Uterus (tissue), 4 donors: ENCODE results near the gene A2M. TPM values are rescaled to one million over a fixed set of nuclear protein-coding genes. Genes with fewer than 3 reads are reported as not detected.
A peak's percentile ranks its signal among the peaks of the same experiment; 100 is the strongest.

Source experiments
- DNase-seq, 2 donors: peaks; one replicate each; pipeline ENCODE4 v3.0.0-alpha.2; 2019 to 2020
- H3K27ac ChIP-seq, 2 donors: fragments of 200-600 bp; sonication (generic); 1 replicate in 1 of 2; 2 replicates in 1 of 2; pipeline ENCODE4 v1.5.1; 2016 to 2018
- H3K27me3 ChIP-seq, 2 donors: fragments of 200-600 bp; sonication (generic); one replicate each; pipeline ENCODE4 v1.5.1; 2018 to 2019; ENCODE audit warnings: control low read depth in 1 of 2
- H3K36me3 ChIP-seq, 2 donors: fragments of 200-600 bp; sonication (generic); one replicate each; pipeline ENCODE4 v1.5.1; 2019; ENCODE audit warnings: control low read depth in 1 of 2
- H3K4me1 ChIP-seq, 2 donors: fragments of 200-600 bp; sonication (generic); one replicate each; pipeline ENCODE4 v1.5.1; 2018 to 2019; ENCODE audit warnings: control low read depth in 1 of 2
- H3K4me3 ChIP-seq, 2 donors: fragments of 200-600 bp; sonication (generic); 1 replicate in 1 of 2; 2 replicates in 1 of 2; pipeline ENCODE4 v1.5.1; 2018 to 2019; ENCODE audit warnings: mild to moderate bottlenecking in 1 of 2
- H3K9me3 ChIP-seq, 2 donors: fragments of 200-600 bp; sonication (generic); one replicate each; pipeline ENCODE4 v1.5.1; 2019; ENCODE audit warnings: control low read depth in 1 of 2
- POLR2A ChIP-seq, 2 donors: fragments of 450-650 bp; IDR thresholded peaks; one replicate each; pipeline ENCODE4 v1.6.1; 2016; ENCODE audit warnings: antibody characterized with exemption in 2 of 2, mild to moderate bottlenecking in 1 of 2, moderate library complexity in 1 of 2
- intact Hi-C: fragments of 100-400 bp; cut with DNase I; formaldehyde crosslinking; loops from one replicate; pipeline ENCODE4 v1.15.1; 2023; ENCODE audit warnings: low total_unique reads
- total RNA-seq, 4 donors: library from RNA; depleted of rRNA in 3 of 4; stranded (reverse); fragments of >200 nt in 3 of 4; gene quantifications; one replicate each; pipeline versions ENCODE4 v1.1.0 to v1.2.4, GENCODE V29; 2014 to 2023
- TF ChIP-seq, protein P1 (sequence below), 4 experiments: fragments of 200-600 bp in 2 of 4; fragments of 450-650 bp in 2 of 4; sonication (generic) in 2 of 4; IDR thresholded peaks; one replicate each; pipeline ENCODE4 v1.5.1; 2016 to 2019; ENCODE audit warnings: antibody characterized with exemption in 4 of 4, mild to moderate bottlenecking in 2 of 4, moderate library complexity in 1 of 4
- donor health status: DM: yes; HTN: yes; CAD: no.

The A2M gene
- total RNA-seq, 4 donors from 2014 or later: 305 to 1,063 (median 353) TPM

DNA sequence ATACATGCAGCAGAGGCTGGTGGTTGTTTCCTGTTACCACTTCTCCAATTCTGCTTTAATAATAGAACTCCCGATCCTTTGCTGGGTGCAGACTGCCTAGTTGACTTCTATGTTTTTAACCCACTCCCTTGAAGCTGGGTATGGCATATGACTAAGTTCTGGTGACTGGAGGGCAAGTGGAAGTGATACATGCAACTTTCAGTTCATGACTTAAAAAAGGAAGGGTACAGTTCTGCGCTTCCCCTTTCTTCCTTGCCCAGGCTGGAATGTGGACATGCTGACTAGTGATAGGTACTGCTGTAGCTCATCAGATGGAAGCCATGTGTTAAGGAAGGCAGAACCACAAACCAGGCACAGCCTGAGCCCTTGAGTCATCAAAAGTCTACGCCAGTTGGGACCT, 2.4 kb upstream of the A2M start:
- no peaks in the 10 kb centered on the region for H3K27me3 ChIP-seq
- intact Hi-C loops: no loop called here
- H3K4me1 ChIP-seq: peaks cover 0 to 7% of the 10 kb centered on the region in 2 donors
- no peaks in the 10 kb centered on the region for H3K36me3 ChIP-seq
- H3K27ac ChIP-seq: peak overlapping the region; percentile 87 to 94
- DNase-seq: no peak
- TF ChIP-seq, protein P1, sequence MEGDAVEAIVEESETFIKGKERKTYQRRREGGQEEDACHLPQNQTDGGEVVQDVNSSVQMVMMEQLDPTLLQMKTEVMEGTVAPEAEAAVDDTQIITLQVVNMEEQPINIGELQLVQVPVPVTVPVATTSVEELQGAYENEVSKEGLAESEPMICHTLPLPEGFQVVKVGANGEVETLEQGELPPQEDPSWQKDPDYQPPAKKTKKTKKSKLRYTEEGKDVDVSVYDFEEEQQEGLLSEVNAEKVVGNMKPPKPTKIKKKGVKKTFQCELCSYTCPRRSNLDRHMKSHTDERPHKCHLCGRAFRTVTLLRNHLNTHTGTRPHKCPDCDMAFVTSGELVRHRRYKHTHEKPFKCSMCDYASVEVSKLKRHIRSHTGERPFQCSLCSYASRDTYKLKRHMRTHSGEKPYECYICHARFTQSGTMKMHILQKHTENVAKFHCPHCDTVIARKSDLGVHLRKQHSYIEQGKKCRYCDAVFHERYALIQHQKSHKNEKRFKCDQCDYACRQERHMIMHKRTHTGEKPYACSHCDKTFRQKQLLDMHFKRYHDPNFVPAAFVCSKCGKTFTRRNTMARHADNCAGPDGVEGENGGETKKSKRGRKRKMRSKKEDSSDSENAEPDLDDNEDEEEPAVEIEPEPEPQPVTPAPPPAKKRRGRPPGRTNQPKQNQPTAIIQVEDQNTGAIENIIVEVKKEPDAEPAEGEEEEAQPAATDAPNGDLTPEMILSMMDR (IDR thresholded peaks at IDR 0.05): no peak
- TF ChIP-seq POLR2A (IDR thresholded peaks at IDR 0.05): no peak
- H3K4me3 ChIP-seq: no peak overlapping the region
- H3K9me3 ChIP-seq: no peaks in the 10 kb centered on the region

DNA sequence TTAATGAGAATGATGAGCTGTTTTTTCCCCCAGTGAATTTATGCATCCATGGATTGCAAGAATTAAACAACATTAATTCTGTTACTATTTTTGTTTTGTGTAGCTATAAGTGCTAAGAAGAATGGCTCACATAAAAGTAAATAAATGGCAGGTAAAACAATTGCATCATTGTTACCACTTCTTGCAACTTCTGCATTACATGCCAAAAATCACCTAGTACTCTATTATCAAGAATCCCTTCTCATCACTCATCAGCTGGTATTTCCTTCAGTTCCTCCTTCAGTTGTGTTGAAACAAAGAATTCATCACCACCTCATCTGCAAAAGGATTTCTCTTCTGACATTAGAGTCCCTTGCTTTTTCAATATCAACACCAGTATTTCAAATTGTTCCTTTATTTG, 773 bp downstream of the A2M start:
- TF ChIP-seq POLR2A (IDR thresholded peaks at IDR 0.05): no peak
- TF ChIP-seq, protein P1 (IDR thresholded peaks at IDR 0.05): no peak
- peak overlapping the region; percentile 87 to 94 for H3K27ac ChIP-seq
- no peaks in the 10 kb centered on the region for H3K9me3 ChIP-seq
- no peaks in the 10 kb centered on the region for H3K27me3 ChIP-seq
- H3K4me1 ChIP-seq: peaks cover 0 to 7% of the 10 kb centered on the region in 2 donors
- H3K36me3 ChIP-seq: no peaks in the 10 kb centered on the region
- intact Hi-C loops: no loop called here
- peak overlapping the region; percentile 38 to 46 for H3K4me3 ChIP-seq
- DNase-seq: no peak

DNA sequence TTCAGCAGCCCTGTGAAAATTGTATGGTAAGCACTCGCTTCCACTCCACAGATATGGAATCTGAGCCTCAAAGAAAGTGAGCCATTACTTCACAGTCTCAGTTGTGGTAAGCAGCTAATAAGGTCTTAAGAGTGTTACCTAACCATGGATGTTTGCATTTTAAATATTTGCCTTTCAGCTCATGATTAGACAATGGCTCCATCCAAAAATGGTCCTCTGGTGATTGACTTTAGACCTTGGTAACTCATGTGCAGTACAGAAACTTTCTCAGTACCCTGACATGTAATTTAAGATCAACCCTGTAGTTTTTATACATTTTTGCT, 1.8 kb downstream of the A2M start:
- intact Hi-C loops: no loop called here
- peak overlapping the region in 1 of 2 donors; percentile 38 for H3K4me3 ChIP-seq

DNA sequence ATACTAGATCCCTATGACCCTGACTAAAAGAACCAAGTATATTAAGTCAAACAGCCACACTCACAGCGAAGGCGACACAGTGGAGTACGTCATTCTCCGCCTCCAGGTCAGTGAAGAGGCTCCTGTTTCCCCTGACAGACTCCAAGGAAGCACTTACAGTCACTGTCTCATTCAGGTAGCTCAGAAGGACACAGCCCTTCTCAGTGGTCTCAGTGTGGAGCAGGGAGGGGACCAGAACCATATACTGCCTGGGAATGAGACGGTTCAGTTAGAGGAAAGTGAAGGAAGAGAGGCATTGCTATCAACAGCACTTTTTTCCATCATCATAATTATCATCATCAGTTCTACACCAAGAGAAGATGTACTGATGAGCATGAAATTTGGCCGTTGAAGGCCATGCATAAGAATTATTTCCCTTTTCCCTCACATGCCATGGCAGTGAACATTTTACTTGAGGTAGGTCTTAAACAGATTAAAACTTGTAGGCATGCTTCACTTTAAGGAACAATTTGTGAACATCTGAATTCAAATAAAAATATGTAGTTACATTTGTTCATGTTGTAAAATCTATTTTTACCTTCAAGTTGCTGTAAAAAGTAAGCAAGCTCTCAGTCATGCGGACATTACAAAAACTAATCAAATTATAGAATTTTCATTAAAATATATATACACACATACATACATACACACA, 2.3 kb downstream of the A2M start:
- no peaks in the 10 kb centered on the region for H3K36me3 ChIP-seq
- intact Hi-C loops: no loop called here

More for the DNA sequence above, 1.8 kb downstream of the A2M start:
- Histone ChIP-seq H3K27ac (peak overlapping the region; percentile 87 to 94), H3K27me3 (no peaks in the 10 kb centered on the region), H3K36me3 (no peaks in the 10 kb centered on the region), H3K4me1 (peaks cover 0 to 7% of the 10 kb centered on the region in 2 donors), H3K9me3 (no peaks in the 10 kb centered on the region)
- DNase-seq: no peak
- TF ChIP-seq POLR2A (IDR thresholded peaks at IDR 0.05): no peak
- TF ChIP-seq, protein P1 (IDR thresholded peaks at IDR 0.05): no peak

More for the DNA sequence above, 2.3 kb downstream of the A2M start:
- no peaks in the 10 kb centered on the region for H3K9me3 ChIP-seq
- H3K27ac ChIP-seq: peak overlapping the region; percentile 87 to 94
- TF ChIP-seq POLR2A (IDR thresholded peaks at IDR 0.05): no peak
- TF ChIP-seq, protein P1 (IDR thresholded peaks at IDR 0.05): no peak
- no peaks in the 10 kb centered on the region for H3K27me3 ChIP-seq
- peak overlapping the region in 1 of 2 donors; percentile 38 for H3K4me3 ChIP-seq
- peaks cover 0 to 7% of the 10 kb centered on the region in 2 donors for H3K4me1 ChIP-seq
- no peak for DNase-seq
